ENCODE data around the gene ATG10. TPM values are rescaled to one million over a fixed set of nuclear protein-coding genes. Genes with fewer than 3 reads are reported as not detected.

ATG10 gene
- polyA plus RNA-seq, 1 donor from 2014 or later, result 12.1 TPM

DNA sequence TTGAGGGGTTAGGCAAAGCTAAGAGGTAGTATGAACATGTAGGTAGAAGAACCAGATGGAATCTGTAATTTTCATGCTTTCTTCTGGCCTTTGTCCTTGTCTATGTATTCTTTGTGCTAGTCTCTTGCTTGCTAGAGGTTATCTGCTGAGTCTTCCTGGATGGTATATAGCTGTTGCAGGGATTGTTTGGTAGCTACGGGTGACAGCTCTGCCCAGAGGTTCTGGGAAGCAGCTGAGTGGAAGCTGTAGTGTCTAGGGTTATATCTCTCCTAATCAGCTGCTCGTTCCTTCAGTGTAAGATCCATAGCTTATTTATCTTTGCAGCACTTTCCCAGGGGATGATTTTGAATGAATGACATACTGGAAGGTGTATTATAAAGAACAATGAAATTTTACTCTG is 100.3 kb downstream of the ATG10 start:
- no peak for TF ChIP-seq RAD21 (conservative IDR thresholded peaks at IDR 0.05)
- TF ChIP-seq, protein P1, sequence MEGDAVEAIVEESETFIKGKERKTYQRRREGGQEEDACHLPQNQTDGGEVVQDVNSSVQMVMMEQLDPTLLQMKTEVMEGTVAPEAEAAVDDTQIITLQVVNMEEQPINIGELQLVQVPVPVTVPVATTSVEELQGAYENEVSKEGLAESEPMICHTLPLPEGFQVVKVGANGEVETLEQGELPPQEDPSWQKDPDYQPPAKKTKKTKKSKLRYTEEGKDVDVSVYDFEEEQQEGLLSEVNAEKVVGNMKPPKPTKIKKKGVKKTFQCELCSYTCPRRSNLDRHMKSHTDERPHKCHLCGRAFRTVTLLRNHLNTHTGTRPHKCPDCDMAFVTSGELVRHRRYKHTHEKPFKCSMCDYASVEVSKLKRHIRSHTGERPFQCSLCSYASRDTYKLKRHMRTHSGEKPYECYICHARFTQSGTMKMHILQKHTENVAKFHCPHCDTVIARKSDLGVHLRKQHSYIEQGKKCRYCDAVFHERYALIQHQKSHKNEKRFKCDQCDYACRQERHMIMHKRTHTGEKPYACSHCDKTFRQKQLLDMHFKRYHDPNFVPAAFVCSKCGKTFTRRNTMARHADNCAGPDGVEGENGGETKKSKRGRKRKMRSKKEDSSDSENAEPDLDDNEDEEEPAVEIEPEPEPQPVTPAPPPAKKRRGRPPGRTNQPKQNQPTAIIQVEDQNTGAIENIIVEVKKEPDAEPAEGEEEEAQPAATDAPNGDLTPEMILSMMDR (IDR thresholded peaks at IDR 0.05; ENCODE audit: poor library complexity, severe bottlenecking), result no peak
- no peak for TF ChIP-seq POLR2AphosphoS5 (IDR thresholded peaks at IDR 0.05)
- no peak for TF ChIP-seq TAF1 (IDR thresholded peaks at IDR 0.05; ENCODE audit: low read depth)
- no peak for TF ChIP-seq EZH2 (IDR thresholded peaks at IDR 0.05; ENCODE audit: borderline replicate concordance, insufficient read depth, low read length, poor library complexity, severe bottlenecking)
- TF ChIP-seq MXI1 (conservative IDR thresholded peaks at IDR 0.05; ENCODE audit: poor library complexity, severe bottlenecking), result no peak
- TF ChIP-seq, protein P2, sequence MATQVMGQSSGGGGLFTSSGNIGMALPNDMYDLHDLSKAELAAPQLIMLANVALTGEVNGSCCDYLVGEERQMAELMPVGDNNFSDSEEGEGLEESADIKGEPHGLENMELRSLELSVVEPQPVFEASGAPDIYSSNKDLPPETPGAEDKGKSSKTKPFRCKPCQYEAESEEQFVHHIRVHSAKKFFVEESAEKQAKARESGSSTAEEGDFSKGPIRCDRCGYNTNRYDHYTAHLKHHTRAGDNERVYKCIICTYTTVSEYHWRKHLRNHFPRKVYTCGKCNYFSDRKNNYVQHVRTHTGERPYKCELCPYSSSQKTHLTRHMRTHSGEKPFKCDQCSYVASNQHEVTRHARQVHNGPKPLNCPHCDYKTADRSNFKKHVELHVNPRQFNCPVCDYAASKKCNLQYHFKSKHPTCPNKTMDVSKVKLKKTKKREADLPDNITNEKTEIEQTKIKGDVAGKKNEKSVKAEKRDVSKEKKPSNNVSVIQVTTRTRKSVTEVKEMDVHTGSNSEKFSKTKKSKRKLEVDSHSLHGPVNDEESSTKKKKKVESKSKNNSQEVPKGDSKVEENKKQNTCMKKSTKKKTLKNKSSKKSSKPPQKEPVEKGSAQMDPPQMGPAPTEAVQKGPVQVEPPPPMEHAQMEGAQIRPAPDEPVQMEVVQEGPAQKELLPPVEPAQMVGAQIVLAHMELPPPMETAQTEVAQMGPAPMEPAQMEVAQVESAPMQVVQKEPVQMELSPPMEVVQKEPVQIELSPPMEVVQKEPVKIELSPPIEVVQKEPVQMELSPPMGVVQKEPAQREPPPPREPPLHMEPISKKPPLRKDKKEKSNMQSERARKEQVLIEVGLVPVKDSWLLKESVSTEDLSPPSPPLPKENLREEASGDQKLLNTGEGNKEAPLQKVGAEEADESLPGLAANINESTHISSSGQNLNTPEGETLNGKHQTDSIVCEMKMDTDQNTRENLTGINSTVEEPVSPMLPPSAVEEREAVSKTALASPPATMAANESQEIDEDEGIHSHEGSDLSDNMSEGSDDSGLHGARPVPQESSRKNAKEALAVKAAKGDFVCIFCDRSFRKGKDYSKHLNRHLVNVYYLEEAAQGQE (IDR thresholded peaks at IDR 0.05; ENCODE audit: borderline replicate concordance), result no peak
- no peak for TF ChIP-seq EP300 (conservative IDR thresholded peaks at IDR 0.05; ENCODE audit: poor library complexity, severe bottlenecking)
- TF ChIP-seq SMC3 (conservative IDR thresholded peaks at IDR 0.05; ENCODE audit: poor library complexity), result no peak
- Histone ChIP-seq H3F3A (ENCODE audit: insufficient read depth, low read length, poor library complexity, severe bottlenecking) (no peaks in the 10 kb centered on the region), H3K79me2 (replicated peaks; ENCODE audit: insufficient read depth, low read length) (no peaks in the 10 kb centered on the region), H3K27ac (ENCODE audit: low read length) (no peak overlapping the region), H3K9me3 (ENCODE audit: low read length) (no peaks in the 10 kb centered on the region), H2AFZ (ENCODE audit: low read depth, low read length) (peak overlapping the region; percentile 10), H3K4me2 (ENCODE audit: low read length) (no peak overlapping the region), H4K20me1 (ENCODE audit: insufficient read depth) (no peaks in the 10 kb centered on the region), H3K9me2 (ENCODE audit: insufficient read depth, low read length) (no peaks in the 10 kb centered on the region), H3K27me3 (ENCODE audit: insufficient read depth, low read depth, low read length) (no peaks in the 10 kb centered on the region), H3K4me3 (ENCODE audit: low read length) (no peak overlapping the region), H3K9ac (ENCODE audit: low read length) (no peak overlapping the region), H3K36me3 (ENCODE audit: insufficient read depth, low read length) (no peaks in the 10 kb centered on the region)

DNA sequence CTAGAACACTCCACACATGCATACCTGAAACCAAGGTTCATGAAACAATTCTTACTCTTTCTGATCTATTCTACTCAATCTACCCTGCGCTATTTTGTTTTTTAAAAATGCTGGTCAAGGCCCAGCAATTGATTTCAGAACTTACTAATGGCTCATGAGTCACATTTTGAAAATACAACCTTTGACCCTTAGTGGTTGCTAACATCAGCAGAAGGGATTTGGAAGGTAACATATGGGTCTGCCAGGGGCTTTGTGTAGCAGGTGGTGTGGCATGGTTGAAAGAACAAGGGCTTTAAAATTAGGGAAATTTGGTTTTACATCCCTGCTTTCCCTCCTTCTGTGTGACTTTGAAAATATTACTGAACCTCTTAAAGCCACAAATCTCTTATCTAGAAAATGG is 101.4 kb downstream of the ATG10 start:
- no peak overlapping the region for H3K9ac ChIP-seq (ENCODE audit: low read length)
- no peaks in the 10 kb centered on the region for H3K9me3 ChIP-seq (ENCODE audit: low read length)
- no peak overlapping the region for H3K4me2 ChIP-seq (ENCODE audit: low read length)
- H3K27ac ChIP-seq (ENCODE audit: low read length), result no peak overlapping the region
- H3F3A ChIP-seq (ENCODE audit: insufficient read depth, low read length, poor library complexity, severe bottlenecking), result no peaks in the 10 kb centered on the region
- H3K27me3 ChIP-seq (ENCODE audit: insufficient read depth, low read depth, low read length), result no peaks in the 10 kb centered on the region
- no peak for TF ChIP-seq EZH2 (IDR thresholded peaks at IDR 0.05; ENCODE audit: borderline replicate concordance, insufficient read depth, low read length, poor library complexity, severe bottlenecking)
- TF ChIP-seq EP300 (conservative IDR thresholded peaks at IDR 0.05; ENCODE audit: poor library complexity, severe bottlenecking), result no peak
- TF ChIP-seq, protein P1 (IDR thresholded peaks at IDR 0.05; ENCODE audit: poor library complexity, severe bottlenecking), result no peak
- no peak for TF ChIP-seq RAD21 (conservative IDR thresholded peaks at IDR 0.05)
- TF ChIP-seq, protein P2 (IDR thresholded peaks at IDR 0.05; ENCODE audit: borderline replicate concordance), result no peak
- no peak for TF ChIP-seq SMC3 (conservative IDR thresholded peaks at IDR 0.05; ENCODE audit: poor library complexity)
- no peak for TF ChIP-seq POLR2AphosphoS5 (IDR thresholded peaks at IDR 0.05)
- no peak for TF ChIP-seq TAF1 (IDR thresholded peaks at IDR 0.05; ENCODE audit: low read depth)
- no peak for TF ChIP-seq MXI1 (conservative IDR thresholded peaks at IDR 0.05; ENCODE audit: poor library complexity, severe bottlenecking)
- no peak overlapping the region for H3K4me3 ChIP-seq (ENCODE audit: low read length)
- no peaks in the 10 kb centered on the region for H3K9me2 ChIP-seq (ENCODE audit: insufficient read depth, low read length)
- H4K20me1 ChIP-seq (ENCODE audit: insufficient read depth), result no peaks in the 10 kb centered on the region
- no peak overlapping the region for H2AFZ ChIP-seq (ENCODE audit: low read depth, low read length)
- H3K36me3 ChIP-seq (ENCODE audit: insufficient read depth, low read length), result no peaks in the 10 kb centered on the region
- H3K79me2 ChIP-seq (replicated peaks; ENCODE audit: insufficient read depth, low read length), result no peaks in the 10 kb centered on the region

All from neural cell (in vitro differentiated cells).